GM19025 (cell line): ENCODE measurements around the gene MGAT5.

Experiments
- ATAC-seq: cut with Tn5 transposase; IDR thresholded peaks from one replicate; pipeline ENCODE4 v1.9.1; 2021; ENCODE audit warnings: mild to moderate bottlenecking, low read depth, moderate library complexity; ENCODE audit not compliant: unreplicated experiment

The MGAT5 gene

DNA sequence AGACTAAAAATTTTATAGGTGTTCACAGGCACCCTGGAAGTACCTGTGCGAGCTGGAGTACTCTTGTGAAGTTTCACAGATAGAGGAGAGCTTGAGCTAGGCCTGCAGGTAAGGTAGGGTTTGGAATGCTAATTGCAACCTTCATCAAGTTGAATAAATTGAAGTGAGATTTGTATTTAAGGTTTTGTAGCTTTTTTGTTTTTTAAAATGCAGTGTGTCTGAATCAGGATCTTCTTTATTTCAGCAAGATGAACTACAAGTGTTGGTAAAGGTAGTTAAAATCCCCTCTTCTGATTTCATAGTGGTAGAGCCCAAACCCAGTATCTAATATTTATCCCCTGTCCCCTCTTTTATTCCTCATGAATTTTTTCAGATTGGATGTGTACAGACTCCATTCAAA, 45.5 kb downstream of the MGAT5 start:
- no peak for ATAC-seq

GRCh38 chr2:134300585-134300984, 46.7 kb downstream of the MGAT5 start:
- ATAC-seq: no peak

DNA sequence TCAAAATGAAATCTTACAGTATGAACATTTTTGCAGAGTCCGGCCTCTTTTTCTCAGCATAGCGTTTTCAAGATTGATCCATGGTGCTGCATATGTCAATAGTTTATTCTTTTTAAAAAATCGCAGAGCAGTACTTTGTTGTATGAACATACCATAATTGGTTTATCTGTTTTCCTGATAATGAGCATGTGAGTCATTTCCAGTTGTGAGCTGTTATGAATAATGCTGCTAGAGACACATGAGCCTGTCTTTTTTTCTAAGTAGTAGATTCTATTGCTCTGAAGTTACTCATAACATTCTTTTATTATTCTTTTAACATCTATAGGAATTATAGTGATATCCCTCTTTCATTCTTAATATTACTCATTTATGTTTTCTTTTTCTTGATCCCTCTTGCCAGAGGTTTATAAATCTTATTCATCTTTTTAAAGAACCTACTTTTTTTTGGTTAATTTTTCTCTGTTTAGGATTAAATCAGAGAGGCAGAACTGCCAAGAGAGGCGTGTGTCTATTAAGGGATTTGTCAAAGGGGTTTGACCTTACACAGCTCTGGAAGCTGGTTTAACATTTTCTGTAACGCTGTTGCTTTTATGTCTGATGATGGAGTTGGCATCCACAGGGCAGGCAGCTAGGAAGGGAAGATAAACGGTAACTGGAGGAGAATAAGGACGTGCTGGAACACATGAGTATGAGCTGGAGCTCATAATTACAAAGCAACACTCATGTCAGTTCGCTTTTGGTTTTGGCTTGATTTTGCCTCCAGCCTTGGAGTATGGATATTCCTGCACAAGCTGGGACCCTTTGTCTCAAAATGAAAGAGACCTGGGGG, 47.4 kb downstream of the MGAT5 start:
- ATAC-seq: no peak

- no peak for ATAC-seq
Observed at GRCh38 chr2:134301928-134302260, 48.0 kb downstream of the MGAT5 start.

- ATAC-seq: no peak
Observed at GRCh38 chr2:134304394-134305108, 50.7 kb downstream of the MGAT5 start.

GRCh38 chr2:134305109-134305491, 51.2 kb downstream of the MGAT5 start:
- ATAC-seq: no peak

DNA sequence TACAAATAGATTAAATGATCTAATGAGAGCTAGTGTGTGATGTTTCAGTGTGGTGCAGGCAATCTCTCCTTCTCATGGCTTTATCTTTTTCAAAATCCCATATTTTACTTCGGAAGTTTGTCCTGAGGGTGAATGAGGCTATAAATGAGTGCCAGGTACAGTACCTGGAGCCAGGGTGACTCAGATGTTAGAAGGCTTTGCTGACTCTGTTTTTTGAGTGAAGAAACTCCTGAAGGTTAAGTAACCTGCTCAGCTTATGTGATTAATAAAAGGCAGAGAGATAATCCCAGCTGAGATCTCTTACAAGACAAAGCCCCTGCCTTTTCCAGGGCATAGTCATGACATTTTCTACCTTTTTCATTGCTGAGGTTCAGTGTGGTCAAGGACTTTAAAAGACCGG, 52.6 kb downstream of the MGAT5 start:
- no peak for ATAC-seq

- ATAC-seq: no peak
Observed at GRCh38 chr2:134307334-134307733, 53.5 kb downstream of the MGAT5 start.

- ATAC-seq: no peak
Observed at GRCh38 chr2:134308474-134309385, 54.9 kb downstream of the MGAT5 start.

- no peak for ATAC-seq
Observed at GRCh38 chr2:134310107-134311079, 56.5 kb downstream of the MGAT5 start.

GRCh38 chr2:134312482-134312881, 58.6 kb downstream of the MGAT5 start:
- no peak for ATAC-seq

GRCh38 chr2:134314202-134314601, 60.3 kb downstream of the MGAT5 start:
- ATAC-seq: no peak

DNA sequence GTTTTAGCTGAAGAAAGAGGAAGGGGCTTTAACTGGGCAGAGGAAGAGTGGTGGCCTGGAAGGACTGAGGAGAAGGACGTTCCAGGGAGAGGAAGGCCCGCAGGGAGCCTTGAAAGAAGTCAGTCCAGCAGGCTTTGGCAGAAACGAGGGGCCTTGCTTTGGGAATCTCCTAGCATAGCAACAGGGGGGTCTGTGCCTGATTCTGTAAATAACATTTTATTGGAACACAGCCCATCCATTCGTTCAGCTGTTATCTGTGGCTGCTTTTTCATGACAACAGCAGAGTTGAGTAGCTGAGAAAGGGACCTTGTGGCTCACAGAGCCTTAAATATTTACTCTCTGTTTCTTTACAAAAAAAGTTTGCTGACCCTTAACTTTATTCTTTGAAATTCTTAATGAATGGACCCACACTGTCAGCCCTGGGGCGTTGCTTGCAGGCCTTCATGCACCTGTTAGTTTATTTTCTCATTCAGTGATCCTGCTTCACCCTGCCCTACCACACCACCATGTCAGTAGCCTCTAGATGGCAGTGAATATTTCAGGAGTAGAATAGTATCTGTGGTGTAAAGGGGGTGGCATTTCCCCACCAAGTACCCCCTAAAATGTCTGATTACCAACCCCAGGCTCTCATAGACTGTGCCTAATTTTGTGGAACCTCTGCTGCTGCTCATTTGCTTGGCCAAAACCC, 61.0 kb downstream of the MGAT5 start:
- ATAC-seq: no peak

GRCh38 chr2:134315471-134315870, 61.6 kb downstream of the MGAT5 start:
- no peak for ATAC-seq

DNA sequence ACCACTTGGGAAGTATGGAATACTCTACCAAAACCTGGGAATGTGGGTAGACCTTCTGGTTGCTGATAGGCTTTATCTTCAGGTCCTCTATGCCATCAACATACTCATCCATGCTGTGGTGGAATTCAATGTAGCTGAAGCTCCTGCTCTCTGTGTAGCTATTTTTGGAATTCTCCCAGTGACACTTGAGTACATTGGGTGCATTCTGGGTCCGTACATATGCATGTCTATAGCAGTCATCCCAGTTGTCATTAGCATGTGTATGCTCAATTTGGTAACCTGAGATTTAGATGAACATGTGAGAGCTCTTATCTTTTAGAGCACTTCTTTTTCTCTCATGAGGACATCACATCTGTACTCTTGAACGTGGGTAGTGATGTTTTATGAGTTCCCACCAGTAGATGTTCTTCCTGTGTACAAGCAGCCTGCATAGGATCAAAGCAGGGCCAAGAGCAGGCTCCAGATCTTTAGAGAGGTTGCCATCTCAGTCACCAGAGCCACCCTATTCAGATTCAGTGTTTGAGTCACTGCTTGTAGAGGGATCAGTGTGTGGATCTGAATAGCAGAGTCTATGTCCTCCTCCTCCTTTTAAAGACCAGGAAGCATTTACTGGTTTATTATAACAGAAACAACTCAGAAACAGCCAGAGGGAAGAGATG, 65.9 kb downstream of the MGAT5 start:
- no peak for ATAC-seq

GRCh38 chr2:134320930-134321329, 67.1 kb downstream of the MGAT5 start:
- no peak for ATAC-seq

GRCh38 chr2:134323777-134324176, 69.9 kb downstream of the MGAT5 start:
- no peak for ATAC-seq

DNA sequence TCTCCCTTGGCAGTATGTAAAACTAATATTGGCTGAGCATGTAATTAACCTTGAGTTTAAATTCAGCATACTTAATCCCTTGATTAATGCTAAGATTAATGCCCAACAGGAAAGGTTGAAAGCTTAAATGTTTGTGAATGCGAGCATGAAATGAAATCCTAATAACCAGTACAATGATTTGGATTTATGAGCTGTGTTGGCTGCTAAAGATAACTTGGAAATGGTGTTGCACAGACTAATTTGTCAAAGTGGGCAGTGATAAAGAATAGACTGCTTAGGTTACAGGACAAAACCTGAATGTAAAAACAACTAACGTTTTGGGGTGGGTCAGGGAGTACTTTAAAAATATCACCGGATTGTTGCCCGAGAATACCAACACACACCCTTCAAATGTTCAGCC, 70.6 kb downstream of the MGAT5 start:
- ATAC-seq: no peak

DNA sequence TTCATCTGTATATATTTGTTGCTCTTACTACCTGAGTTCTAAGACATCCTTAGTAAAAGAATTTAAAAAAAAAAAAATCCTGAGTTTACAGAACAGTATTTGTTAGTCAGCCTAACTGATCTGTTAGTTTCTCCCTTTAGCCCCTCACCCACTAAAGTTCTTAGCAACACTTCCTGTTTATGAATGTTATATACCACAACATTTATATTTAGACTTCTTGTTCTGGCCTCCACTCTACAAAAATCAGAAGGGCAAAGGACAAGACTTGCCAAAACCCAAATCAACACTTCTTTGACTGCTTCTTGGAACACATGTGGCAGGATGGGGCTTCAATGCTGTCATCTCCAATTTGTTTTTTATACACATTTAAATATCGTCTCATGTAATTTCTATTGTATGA, 71.1 kb downstream of the MGAT5 start:
- no peak for ATAC-seq
